ACHN (cell line): ENCODE data around the gene RAPGEF3.

Source experiments
- DNase-seq: peaks from one replicate; pipeline ENCODE4 v3.0.0-alpha.2; 2015
- in situ Hi-C: cut with HindIII; loops from 2 replicates; pipeline ENCODE4 v1.10.0; 2017; ENCODE audit warnings: low sequenced_read_pairs, low pct_ligation_motif_present, low pct_unique_long_range_greater_than_20kb

The RAPGEF3 gene

DNA sequence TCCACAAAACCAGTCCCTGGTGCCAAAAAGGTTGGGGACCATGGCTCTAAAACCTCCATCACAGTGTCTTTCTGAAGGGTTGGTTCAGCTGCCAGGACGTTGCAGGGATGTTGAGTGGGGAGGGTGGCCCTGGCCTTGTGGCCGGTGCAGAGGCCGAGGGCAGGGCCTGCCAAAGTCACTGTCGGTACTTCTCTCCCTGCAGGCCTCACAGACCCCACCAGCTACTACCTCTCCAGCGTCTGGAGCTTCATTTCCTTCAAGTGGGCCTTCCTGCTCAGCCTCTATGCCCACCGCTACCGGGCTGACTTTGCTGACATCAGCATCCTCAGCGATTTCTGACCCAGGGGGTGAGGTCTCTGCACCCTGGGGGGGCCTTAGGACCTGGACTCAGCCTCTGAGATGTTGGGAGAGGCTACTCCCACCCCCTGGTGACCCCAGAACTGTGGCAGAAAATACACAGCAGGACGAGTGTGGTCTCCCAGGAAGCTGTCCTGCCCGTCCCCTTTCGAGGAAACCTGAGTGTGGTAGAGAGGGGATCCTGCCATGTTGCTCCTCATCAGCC lies 21.3 kb upstream of the RAPGEF3 start:
- DNase-seq, result no peak
- in situ Hi-C loops, result loop anchor here (10.0 kb wide), 1 partner anchor 65 kb away; no protein-coding TSS in a partner anchor

GRCh38 chr12:47779301-47779942 lies 20.7 kb upstream of the RAPGEF3 start:
- in situ Hi-C loops, result loop anchor here (10.0 kb wide), 1 partner anchor 65 kb away; no protein-coding TSS in a partner anchor
- DNase-seq, result peak; percentile 92

- no peak for DNase-seq
- in situ Hi-C loops, result loop anchor here (10.0 kb wide), 1 partner anchor 64 kb away; no protein-coding TSS in a partner anchor
These were observed 20.2 kb upstream of the RAPGEF3 start for GRCh38 chr12:47778881-47779280.

DNA sequence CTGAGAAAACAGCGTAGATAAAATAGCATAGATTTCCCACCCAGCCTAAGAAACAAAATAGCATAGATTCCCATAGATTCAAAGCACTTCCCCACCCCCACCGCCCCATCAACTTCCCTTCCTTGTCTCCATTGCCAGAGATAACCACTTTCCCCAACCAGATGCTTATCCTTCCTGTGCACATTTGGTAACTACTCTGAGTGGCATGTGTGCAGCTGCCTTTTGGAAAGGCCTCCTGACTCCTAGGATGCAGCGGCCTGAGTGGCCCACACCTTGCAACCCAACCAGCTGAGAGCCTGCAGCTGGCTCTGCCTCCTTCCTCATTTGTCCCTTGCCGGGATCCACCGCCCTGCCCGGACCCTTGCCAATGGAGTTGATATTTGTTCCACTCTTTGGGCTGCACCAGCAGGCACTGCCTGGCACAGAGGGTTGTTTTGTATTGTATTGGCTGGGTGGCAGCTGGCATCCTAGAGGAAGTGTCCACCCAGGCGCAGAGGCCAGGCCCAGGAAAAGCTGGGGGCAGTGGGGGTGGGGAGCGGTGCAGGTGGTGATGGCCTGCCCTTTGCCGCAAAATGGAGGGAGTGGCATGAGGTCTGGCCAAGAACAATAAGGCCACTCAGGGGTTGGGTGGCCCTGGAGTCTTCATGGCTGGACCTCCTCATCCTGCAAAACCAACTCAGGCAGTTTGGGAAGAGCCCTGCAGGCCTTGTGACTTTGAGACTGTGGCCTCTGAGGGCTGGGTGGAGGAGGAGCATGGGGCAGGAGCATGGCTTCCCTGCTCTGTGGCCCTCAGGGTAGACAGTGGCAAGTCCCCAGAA lies 19.3 kb upstream of the RAPGEF3 start:
- in situ Hi-C loops, result loop anchor here (10.0 kb wide), 1 partner anchor 63 kb away; no protein-coding TSS in a partner anchor
- DNase-seq, result no peak

DNA sequence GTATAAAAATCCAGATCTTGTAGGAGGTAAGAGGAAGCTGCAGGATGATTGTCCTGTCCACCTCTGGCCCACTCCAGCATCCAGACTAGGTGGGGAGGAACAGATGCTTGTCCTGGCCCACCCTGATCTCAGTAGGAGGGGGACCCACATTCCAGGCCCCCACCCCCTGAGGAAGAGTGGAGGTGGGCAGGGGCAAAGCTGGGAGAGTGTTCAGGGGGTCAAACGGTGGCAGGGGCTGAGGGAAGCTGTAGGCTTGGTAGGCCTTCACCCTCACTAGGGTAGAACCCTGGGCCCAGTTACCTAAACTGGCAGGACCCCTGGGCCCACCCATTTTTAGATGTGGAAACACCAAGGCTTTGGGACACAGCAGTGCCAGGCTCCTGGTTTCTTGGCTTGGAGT lies 18.5 kb upstream of the RAPGEF3 start:
- in situ Hi-C loops, result loop anchor here (10.0 kb wide), 1 partner anchor 62 kb away; no protein-coding TSS in a partner anchor
- DNase-seq, result no peak

- in situ Hi-C loops, result loop anchor here (10.0 kb wide), 1 partner anchor 62 kb away; no protein-coding TSS in a partner anchor
These were observed 17.9 kb upstream of the RAPGEF3 start for GRCh38 chr12:47776471-47777143.

GRCh38 chr12:47775100-47775911 lies 16.6 kb upstream of the RAPGEF3 start:
- peak; percentile 53 for DNase-seq
- in situ Hi-C loops, result loop anchor here (10.0 kb wide), 1 partner anchor 61 kb away; no protein-coding TSS in a partner anchor

More at GRCh38 chr12:47776471-47777143, 17.9 kb upstream of the RAPGEF3 start:
- DNase-seq, result no peak

- DNase-seq, result no peak
- in situ Hi-C loops, result loop anchor here (10.0 kb wide), 1 partner anchor 60 kb away; no protein-coding TSS in a partner anchor
These were observed 16.0 kb upstream of the RAPGEF3 start for GRCh38 chr12:47774663-47775062.

DNA sequence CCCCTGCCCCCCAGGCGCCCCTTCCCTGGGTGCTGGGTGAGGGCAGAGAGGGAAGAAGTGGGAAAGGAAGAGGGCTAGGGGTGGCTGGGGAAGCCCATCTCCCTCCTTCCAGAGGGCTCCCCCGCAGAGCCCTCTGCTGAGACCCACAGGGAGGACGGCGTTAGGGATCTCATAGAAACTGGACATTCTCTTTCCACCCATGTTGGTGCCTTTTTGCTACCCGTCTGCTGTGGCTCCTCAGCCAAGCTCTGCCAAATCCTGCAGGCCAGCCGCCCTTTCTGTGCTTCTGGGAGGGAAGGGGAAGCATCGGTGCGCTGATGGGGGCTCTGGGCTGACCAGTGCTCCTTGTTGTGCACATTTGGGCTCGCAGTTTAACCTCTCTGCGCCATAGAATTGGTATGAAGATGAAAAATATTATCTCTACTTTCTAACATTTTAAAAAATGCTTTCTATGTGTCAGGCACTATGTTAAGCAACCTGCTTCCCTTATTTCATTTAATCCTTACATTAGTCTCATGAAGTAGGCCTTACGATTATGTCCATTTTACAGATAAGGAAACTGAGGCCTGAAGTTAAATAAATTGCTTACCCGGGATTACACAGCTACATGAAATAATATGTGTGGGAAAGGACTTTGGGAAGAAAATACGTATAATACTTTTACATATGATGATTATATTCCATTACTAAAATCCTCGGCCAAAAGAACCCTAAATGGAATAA lies 15.3 kb upstream of the RAPGEF3 start:
- in situ Hi-C loops, result loop anchor here (10.0 kb wide), 1 partner anchor 59 kb away; no protein-coding TSS in a partner anchor
- DNase-seq, result no peak

GRCh38 chr12:47773062-47773857 lies 14.6 kb upstream of the RAPGEF3 start, which contains the start of gene SLC48A1:
Gene SLC48A1 (plus strand): TSS chr12:47773238. CDS start chr12:47773305, 67 bp downstream.
- peak; percentile 81 for DNase-seq
- in situ Hi-C loops, result loop anchor here (10.0 kb wide), 1 partner anchor 58 kb away; no protein-coding TSS in a partner anchor

GRCh38 chr12:47772738-47773061 lies 14.0 kb upstream of the RAPGEF3 start:
- DNase-seq, result no peak
- in situ Hi-C loops, result loop anchor here (10.0 kb wide), 1 partner anchor 58 kb away; no protein-coding TSS in a partner anchor

- in situ Hi-C loops, result loop anchor here (10.0 kb wide), 1 partner anchor 57 kb away; no protein-coding TSS in a partner anchor
- DNase-seq, result no peak
These were observed 13.5 kb upstream of the RAPGEF3 start for GRCh38 chr12:47772094-47772660.

DNA sequence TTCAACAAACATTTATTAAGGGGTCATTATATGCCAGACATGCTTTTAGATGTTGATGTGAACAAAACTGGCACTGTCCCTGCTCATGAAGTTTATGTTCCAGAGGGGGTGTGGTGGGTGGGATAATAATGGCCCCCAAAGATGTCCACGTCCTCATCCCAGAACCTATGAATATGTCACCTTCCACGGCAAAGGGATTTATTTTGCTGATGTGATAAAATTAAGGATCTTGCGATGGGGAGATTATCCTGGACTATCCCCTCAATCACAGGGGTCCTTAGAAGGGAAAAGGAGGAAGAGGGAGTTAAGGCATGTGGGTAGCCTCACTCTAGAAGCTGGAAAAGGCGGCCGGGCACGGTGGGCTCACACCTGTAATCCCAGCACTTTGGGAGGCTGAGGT lies 12.6 kb upstream of the RAPGEF3 start:
- DNase-seq, result no peak
- in situ Hi-C loops, result loop anchor here (10.0 kb wide), 1 partner anchor 57 kb away; no protein-coding TSS in a partner anchor

DNA sequence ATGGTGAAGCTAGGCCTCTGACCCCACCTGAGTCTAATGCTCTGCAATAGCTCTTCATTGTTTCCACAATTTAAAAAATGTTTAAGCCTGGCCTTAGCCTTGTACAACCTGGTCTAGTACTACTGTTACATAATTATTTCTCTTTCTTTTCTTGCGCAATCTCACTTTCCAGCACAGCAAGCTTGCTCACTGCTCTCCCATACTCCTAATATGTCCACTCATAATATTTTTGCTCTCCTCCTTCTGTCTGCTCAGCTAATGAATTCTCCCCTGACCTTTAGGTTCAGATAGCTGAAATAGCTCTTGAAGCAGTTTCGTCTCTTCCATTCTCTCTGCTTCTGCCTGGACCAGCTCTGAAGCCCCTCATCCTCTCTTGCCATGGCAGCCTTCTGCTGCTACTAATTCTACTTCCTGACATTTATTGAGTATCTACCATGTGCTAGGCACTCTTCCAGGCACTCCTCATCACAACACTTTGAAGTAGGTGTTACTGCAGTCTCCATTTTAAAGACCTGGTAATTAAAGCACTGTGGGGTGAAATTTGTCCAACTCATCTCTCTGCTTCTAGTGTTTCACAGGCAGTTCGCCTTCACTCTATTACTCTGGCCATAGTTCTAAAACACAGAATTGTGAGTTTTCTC lies 11.5 kb upstream of the RAPGEF3 start:
- DNase-seq, result no peak
- in situ Hi-C loops, result loop anchor here (10.0 kb wide), 1 partner anchor 55 kb away; no protein-coding TSS in a partner anchor
